Endothelial cell (in vitro differentiated cells): Measurements from ENCODE around the gene SPRR2G. TPM values are rescaled to one million over a fixed set of nuclear protein-coding genes. Genes with fewer than 3 reads are reported as not detected.
"Not testable (repeated sequence)": the region's sequence is repeated elsewhere in the genome, so short reads cannot be mapped to it uniquely, and the experiment has no call there.

Experiments
- DNase-seq: peaks from one replicate; pipeline ENCODE4 v3.0.0; 2021; ENCODE audit warnings: low spot score
- H3K27ac Mint-ChIP-seq: one replicate; pipeline ENCODE4 v1.8.0; 2021; ENCODE audit warnings: mixed read lengths, inconsistent platforms; ENCODE audit not compliant: unreplicated experiment
- H3K27me3 Mint-ChIP-seq: one replicate; pipeline ENCODE4 v1.8.0; 2021; ENCODE audit warnings: mild to moderate bottlenecking, moderate library complexity, mixed read lengths, inconsistent platforms; ENCODE audit not compliant: unreplicated experiment
- H3K36me3 Mint-ChIP-seq: one replicate; pipeline ENCODE4 v1.8.0; 2021; ENCODE audit warnings: mild to moderate bottlenecking, low read depth, mixed read lengths, inconsistent platforms; ENCODE audit not compliant: unreplicated experiment
- H3K4me1 Mint-ChIP-seq: one replicate; pipeline ENCODE4 v1.8.0; 2021; ENCODE audit warnings: mild to moderate bottlenecking, mixed read lengths, inconsistent platforms; ENCODE audit not compliant: unreplicated experiment
- H3K4me3 Mint-ChIP-seq: one replicate; pipeline ENCODE4 v1.8.0; 2021; ENCODE audit warnings: mild to moderate bottlenecking, mixed read lengths, inconsistent platforms; ENCODE audit not compliant: unreplicated experiment
- H3K9me3 Mint-ChIP-seq: one replicate; pipeline ENCODE4 v1.8.0; 2021; ENCODE audit warnings: mixed read lengths, inconsistent platforms; ENCODE audit not compliant: unreplicated experiment
- CTCF ChIP-seq: fragments of 200-600 bp; sonication (generic); IDR thresholded peaks from one replicate; pipeline ENCODE4 v1.5.0; 2021; ENCODE audit warnings: antibody characterized with exemption; ENCODE audit not compliant: unreplicated experiment
- total RNA-seq: library from RNA; stranded (reverse); fragmentation: NEBNext Ultra II Directional; extraction: Animal tissue kit (Norgen Biotek cat#: 25700); gene quantifications from one replicate; pipeline ENCODE4 v1.2.1, GENCODE V29; 2021; ENCODE audit not compliant: unreplicated experiment

SPRR2G gene
- total RNA-seq, 1 donor from 2014 or later: not detected

- DNase-seq: no peak
- no peaks in the 10 kb centered on the region for H3K36me3 Mint-ChIP-seq
- H3K4me3 Mint-ChIP-seq: no peak overlapping the region
- H3K27me3 Mint-ChIP-seq: peaks cover 4% of the 10 kb centered on the region
- TF ChIP-seq CTCF: no peak
- H3K27ac Mint-ChIP-seq: no peak overlapping the region
- H3K4me1 Mint-ChIP-seq: no peaks in the 10 kb centered on the region
- no peaks in the 10 kb centered on the region for H3K9me3 Mint-ChIP-seq
These were observed 1.8 kb upstream of the SPRR2G start for GRCh38 chr1:153152481-153152880.

- H3K9me3 Mint-ChIP-seq: no peaks in the 10 kb centered on the region
- no peak for TF ChIP-seq CTCF
- H3K27ac Mint-ChIP-seq: no peak overlapping the region
- no peak overlapping the region for H3K4me3 Mint-ChIP-seq
- H3K27me3 Mint-ChIP-seq: peaks cover 2% of the 10 kb centered on the region
- DNase-seq: no peak
- H3K4me1 Mint-ChIP-seq: peaks cover 28% of the 10 kb centered on the region
- no peaks in the 10 kb centered on the region for H3K36me3 Mint-ChIP-seq
These were observed 9.3 kb downstream of the SPRR2G start for GRCh38 chr1:153141377-153141776.

- TF ChIP-seq CTCF: no peak
- Mint-ChIP-seq H3K36me3 (no peaks in the 10 kb centered on the region), H3K4me1 (peaks cover 24% of the 10 kb centered on the region), H3K9me3 (no peaks in the 10 kb centered on the region), H3K27me3 (peaks cover 2% of the 10 kb centered on the region), H3K4me3 (no peak overlapping the region), H3K27ac (no peak overlapping the region)
- no peak for DNase-seq
These were observed 10.2 kb downstream of the SPRR2G start for GRCh38 chr1:153140484-153140883.

DNA sequence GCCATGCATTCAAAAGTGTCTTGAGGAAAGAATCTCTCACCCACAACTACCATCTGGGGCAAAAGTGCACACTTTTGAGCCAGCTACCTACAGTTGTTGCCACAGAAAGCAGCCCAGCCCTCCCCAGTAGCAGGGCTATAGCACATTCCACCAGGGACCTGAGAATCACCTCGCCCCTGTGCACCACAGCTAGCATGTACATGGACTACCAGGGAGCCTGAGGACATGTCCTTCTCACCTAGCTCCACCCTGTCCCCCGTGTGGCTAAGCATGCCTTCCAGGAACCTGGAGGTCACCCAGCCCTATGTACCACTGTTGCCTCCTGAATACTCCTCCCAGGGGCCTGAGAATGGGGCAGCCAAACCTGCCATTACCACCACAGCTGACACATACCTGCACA, 16.9 kb downstream of the SPRR2G start:
- Mint-ChIP-seq H3K4me3 (no peak overlapping the region), H3K4me1 (no peaks in the 10 kb centered on the region), H3K27ac (no peak overlapping the region), H3K36me3 (no peaks in the 10 kb centered on the region), H3K27me3 (no peaks in the 10 kb centered on the region), H3K9me3 (no peaks in the 10 kb centered on the region)
- TF ChIP-seq CTCF: no peak
- DNase-seq: no peak

GRCh38 chr1:153133267-153133666, 17.4 kb downstream of the SPRR2G start:
- H3K4me1 Mint-ChIP-seq: no peaks in the 10 kb centered on the region
- DNase-seq: no peak
- no peak overlapping the region for H3K27ac Mint-ChIP-seq
- no peaks in the 10 kb centered on the region for H3K27me3 Mint-ChIP-seq
- H3K36me3 Mint-ChIP-seq: no peaks in the 10 kb centered on the region
- no peaks in the 10 kb centered on the region for H3K9me3 Mint-ChIP-seq
- TF ChIP-seq CTCF: no peak
- H3K4me3 Mint-ChIP-seq: no peak overlapping the region

- H3K4me1 Mint-ChIP-seq, DNase-seq, H3K36me3 Mint-ChIP-seq, H3K27ac Mint-ChIP-seq, H3K27me3 Mint-ChIP-seq, H3K4me3 Mint-ChIP-seq, H3K9me3 Mint-ChIP-seq: not testable (repeated sequence)
These were observed 22.0 kb downstream of the SPRR2G start for GRCh38 chr1:153128688-153129087.
